Right lobe of liver (tissue), 4 donors: Measurements from ENCODE around the gene DEPDC5.

Experiments used
- CTCF ChIP-seq, 4 donors: fragments of 200-600 bp in 3 of 4; fragments of 450-650 bp in 1 of 4; IDR thresholded peaks; one replicate each; pipeline versions ENCODE4 v1.5.1 to v1.8.0; 2016 to 2022; ENCODE audit warnings: antibody characterized with exemption in 4 of 4, mild to moderate bottlenecking in 2 of 4
- POLR2A ChIP-seq: fragments of 450-650 bp; IDR thresholded peaks from one replicate; pipeline ENCODE4 v1.6.1; 2017; ENCODE audit warnings: antibody characterized with exemption, mild to moderate bottlenecking
- donor health status: DM: no; HTN: no; CAD: no.
- donor health status: DM: no; HTN: no; CAD: no.
- donor health status: DM: no; HTN: yes; CAD: no.

- TF ChIP-seq POLR2A (no peak), CTCF (IDR thresholded peaks at IDR 0.05) (no peak)
Observed at GRCh38 chr22:31820655-31821054, 66.8 kb downstream of the DEPDC5 start.
